Fibroblast of skin of left quadriceps (primary cell): Measurements from ENCODE around the gene SBNO2.

Experiments
- DNase-seq, 2 experiments: peaks; one replicate each; pipeline ENCODE4 v3.0.0-alpha.2; 2013; ENCODE audit warnings: low read depth in 2 of 2

Gene SBNO2

DNA sequence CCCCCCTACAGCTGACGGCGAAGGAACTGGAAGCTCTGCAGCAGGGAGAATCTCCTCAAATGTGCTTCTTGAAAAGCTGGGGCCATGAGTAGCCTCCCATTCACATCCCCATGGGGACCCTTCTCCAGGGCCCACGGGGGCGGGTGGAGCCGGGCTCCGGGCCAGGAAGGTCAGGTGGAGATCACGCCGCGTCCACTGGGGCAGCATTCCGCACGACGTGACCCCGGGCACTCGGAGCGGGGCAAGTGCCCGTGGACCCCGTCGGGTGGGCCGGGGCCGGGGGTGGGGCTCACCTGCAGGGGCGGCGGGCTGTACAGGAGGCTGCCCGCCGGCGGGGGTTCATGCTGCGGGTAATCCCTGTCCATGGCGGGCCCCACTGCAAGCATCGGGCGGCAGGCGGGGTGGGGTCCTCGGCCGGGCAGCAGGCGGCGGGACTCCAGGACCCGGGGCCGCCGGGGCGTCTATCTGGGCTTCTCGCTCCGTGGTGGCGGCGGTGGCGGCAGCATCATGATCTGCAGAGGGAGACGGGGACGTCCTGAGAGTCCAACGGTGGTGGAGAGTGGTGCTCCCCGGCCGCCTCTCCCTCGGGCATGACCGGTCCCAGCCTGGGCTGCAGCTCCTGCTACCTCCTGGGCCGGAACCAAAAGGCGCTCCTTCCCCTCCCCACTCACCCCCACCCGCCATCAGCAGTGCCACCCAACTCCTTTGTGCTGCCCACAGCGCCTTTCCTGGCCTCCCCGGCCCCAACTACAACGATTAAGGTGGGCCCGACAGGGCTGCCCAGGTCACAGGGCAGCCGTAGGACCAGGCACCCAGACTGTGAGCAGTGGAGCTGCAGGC, 20.0 kb downstream of the SBNO2 start:
- no peak for DNase-seq

DNA sequence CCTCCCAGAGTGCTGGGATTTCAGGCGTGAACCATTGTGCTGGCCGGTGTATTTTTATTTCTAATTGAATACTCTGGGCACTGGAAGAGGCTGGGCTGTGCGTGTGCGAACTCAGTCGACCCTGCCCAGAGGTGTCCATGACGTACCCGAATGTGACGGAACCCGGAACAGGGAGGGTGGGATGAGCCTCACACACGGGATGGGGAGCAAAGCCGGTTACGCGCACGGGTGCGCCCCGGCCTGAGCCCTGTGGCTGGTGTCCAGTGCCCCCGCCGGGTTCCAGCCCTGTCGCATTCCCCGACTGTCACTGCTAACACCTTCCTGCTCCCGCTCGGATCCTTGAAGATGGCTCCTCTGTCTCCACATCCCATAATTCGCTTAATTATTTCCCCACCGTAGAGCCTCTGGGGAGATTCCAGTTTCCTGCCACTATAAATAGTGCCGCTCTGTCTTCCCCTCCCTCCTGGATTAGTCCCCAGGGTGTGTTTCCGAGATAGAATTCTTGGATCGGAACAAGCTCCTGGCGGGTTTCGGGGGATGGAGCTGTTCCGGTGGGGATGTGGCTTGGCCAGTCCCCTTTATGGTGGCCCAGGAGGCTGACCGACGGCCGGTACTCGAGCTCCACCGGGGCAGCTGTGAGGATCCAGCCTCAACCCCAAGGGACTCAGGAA, 22.0 kb downstream of the SBNO2 start:
- DNase-seq = no peak

GRCh38 chr19:1151037-1151724, 22.9 kb downstream of the SBNO2 start:
- DNase-seq = no peak

- no peak for DNase-seq
These were observed 23.6 kb downstream of the SBNO2 start for GRCh38 chr19:1150333-1151036.

DNA sequence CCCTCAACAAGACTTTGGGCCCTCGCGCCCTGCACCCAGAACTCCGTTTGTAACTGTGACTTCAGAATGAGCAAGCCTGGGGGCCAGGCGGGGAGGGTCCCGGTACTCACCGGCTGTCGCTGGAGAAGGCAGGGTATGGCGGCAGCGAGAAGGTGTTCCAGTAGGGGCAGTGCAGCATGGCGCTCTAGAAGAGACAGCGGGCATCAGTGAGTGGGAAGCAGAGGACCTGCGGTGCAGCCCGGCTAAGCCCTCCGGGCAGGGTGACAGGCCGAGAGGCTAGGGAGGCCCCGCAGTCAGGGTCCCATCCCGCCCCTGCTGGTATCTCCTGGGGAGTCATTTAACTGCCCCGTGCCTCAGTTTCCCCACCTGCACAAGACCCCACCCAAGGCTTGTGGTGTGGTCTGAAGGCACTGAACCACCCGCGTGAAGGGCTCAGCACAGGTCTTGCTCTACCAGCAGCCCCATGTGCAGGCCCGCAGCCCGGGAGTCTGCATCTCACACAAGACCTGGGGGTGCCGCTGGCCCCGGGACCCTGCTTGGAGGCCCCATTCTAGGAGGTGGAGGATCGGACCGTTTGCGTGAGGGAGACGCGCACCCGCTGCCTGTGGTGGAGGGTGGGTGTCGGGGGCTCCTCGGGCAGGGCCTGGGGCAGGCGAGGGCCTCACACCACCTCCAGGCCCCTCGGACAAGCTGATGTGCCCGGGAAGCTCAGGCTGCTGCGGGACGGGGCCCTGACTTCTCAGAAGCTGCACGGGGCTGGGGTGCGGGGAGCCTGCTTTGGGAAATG, 24.6 kb downstream of the SBNO2 start:
- no peak for DNase-seq

GRCh38 chr19:1147934-1148549, 26.0 kb downstream of the SBNO2 start:
- no peak for DNase-seq

DNA sequence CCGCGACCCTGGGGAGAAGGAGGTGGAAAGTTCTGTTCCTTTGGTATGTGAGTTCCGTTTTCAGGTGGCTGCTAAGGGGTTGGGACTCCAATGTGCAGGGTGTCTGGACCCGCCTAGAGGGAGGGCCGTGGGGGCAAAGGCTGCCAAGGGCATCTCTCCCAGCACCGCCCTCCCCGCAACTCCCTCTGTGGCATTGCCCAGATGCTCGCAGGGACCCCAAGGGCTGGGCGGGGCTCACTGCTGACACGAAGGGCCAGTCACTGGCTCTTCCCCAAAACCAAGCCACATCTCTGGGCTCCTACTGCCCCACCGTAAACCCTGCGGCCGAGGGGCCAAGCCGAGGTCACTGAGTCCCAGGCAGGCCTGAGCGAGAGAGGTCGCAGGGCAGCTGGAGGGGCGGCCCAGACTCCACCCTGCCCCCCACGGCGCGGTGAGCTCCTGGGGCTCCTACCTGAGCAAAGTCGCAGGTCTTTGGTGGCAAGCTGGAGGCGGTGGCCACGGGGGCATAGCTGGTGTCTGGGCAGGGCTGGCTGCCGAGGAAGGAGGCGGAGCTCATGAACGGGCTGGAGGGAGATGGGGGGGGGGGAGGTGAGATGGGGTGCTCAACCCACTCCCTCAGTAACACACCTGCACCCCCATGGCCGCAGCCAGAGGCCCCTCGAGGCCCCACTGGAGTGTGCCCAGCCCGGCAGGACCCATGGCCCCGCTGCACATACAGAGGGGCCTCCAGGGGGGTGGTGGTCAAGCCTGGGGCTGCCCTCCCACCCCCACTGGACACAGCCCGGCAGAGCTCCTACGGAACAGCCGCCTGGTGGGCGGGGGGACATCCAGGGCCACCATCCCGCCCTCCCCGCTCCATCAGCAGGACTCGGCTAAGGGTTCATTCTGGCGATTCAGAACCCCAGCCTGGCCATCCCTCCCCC, 26.9 kb downstream of the SBNO2 start:
- no peak for DNase-seq

GRCh38 chr19:1146412-1146699, 27.7 kb downstream of the SBNO2 start:
- no peak for DNase-seq

DNA sequence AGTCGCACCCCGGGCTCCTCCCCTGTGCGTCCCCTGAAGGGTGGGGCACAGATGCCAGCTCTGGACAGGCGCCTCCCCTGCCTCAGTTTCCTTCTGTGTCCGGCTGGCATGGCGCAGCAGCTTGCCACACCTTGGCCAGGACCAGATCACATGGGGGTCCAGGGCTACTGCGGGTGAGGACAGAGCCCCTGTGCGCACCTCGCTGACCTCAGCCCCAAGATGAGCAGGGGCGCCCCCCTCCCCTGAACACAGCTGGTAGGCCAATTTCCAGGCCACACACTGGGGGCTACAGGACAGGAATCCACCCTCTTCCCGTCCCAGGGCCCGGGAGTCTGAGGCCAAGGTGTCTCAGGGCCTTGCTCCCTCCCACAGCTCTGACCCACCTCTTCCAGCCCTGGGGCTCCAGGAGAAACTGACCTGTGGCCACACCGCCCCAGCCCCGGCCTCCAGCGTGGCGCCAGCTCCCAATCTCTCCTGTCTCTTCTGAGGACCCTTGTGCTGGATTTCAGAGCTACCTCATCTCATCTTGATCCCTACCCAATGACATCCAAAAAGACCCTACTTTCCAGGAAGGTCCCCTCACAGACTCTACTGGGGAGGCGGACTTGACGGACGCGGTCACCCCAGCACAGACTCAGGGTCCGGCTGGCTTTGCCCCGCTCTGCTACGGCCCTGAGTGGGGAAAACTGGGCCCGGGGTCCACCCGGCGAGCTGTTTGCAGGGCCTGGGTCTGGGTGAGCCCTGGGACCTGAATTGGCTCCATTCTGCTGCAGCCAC, 28.2 kb downstream of the SBNO2 start:
- no peak for DNase-seq

DNA sequence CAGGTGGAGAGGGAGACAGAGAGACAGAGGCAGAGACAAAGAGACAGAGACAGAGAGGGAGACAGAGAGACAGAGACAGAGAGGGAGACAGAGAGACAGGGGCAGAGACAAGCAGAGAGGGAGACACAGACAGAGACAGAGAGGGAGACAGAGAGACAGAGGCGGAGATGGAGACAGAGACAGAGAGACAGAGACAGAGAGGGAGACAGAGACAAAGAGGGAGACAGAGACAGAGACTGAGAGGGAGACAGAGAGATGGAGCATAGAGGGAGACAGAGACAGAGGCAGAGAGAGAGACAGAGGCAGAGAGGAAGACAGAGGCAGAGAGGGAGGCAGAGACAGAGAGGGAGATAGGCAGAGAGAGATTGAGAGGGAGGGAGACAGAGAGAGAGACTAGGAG, 29.3 kb downstream of the SBNO2 start:
- no peak for DNase-seq

- no peak for DNase-seq
These were observed 30.2 kb downstream of the SBNO2 start for GRCh38 chr19:1143828-1144399.

- DNase-seq = no peak
These were observed 32.1 kb downstream of the SBNO2 start for GRCh38 chr19:1141944-1142343.

GRCh38 chr19:1140272-1141027, 33.6 kb downstream of the SBNO2 start:
- no peak for DNase-seq

GRCh38 chr19:1139126-1139525, 34.9 kb downstream of the SBNO2 start:
- no peak for DNase-seq

DNA sequence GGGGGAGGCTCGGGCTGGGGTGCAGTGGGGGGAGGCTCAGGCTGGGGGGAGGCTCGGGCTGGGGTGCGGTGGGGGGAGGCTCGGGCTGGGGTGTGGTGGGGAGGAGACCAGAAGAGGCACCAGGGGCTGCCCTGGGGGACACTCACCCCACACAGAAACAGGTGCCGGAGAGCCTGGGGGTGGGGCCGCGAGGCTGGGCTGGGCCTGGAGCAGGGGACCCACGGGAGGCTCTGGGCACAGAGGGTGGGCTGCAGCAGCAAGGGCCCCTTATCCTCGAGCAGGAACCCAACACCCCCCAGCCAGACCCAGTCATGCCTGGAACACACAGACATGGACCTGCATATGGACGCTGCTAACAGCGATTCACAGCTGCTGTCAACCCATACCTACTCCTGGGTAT, 35.9 kb downstream of the SBNO2 start:
- no peak for DNase-seq

DNA sequence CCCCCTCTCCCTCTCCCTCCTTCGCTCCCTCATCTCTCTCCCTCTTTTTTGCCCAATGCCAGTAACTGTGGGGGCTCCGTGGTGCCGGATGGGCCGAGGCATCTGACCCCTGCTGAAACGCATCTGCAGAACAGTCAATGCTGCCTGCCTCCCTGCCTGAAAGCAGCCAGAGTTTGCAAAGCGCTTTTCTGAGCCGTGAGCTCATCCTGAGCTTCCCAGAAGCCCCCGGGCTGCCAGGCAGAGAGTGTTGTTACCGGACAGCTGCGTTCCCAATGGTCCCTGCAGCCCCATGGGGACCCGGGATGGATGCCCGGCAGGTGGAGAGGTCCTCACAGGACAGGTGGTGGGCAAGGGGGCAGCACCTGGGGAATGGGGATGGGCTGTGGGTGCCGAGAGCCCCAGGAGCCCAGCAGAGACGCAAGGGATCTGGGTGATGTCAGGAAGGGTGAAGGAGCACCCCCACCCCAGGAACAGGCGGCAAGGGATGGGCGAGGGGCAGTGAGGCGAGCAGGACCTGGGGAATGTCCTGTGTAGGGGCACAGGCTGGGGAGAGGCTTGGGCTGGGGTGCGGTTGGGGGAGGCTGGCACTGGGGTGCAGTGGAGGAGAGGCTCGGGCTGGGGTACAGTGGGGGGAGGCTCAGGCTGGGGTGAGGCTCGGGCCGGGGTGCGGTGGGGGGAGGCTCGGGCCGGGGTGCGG, 37.3 kb downstream of the SBNO2 start:
- DNase-seq = no peak

DNA sequence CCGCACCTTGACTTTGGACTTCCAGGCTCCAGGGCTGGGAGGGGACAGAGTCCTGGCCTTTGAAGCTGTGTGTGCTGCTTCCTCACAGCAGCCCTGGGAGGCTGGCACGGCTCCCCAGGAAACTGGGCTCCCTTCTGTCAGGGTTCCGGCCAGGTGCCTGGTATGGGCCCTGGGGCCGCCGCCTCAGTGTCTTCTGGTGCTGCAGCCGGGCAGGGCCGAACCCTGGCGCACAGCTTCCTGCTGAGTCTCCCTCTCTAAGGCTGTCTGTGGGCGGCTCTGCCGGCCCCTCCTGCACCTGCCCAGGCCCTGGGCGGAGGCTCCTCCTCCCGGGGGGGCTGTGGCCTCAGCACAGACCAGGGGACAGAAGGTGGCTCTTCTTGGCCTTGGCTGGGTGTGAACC, 37.9 kb downstream of the SBNO2 start:
- no peak for DNase-seq

GRCh38 chr19:1135454-1135853, 38.6 kb downstream of the SBNO2 start:
- no peak for DNase-seq
